PC-3 (cell line): ENCODE results near the gene FBXL5. TPM values are rescaled to one million over a fixed set of nuclear protein-coding genes. Genes with fewer than 3 reads are reported as not detected.

Source experiments
- ATAC-seq: fragments of 200-7000 bp; cut with Tn5 transposase; 2 replicates; pipeline ENCODE4 v1.9.1; 2020; ENCODE audit warnings: mild to moderate bottlenecking, moderate library complexity
- BruUV-seq: library from RNA; stranded (reverse); fragments of 400-500 nt; replicated peaks from 2 replicates; lab custom pipeline; 2021; lab: Mats Ljungman, UMichigan
- CTCF ChIA-PET: fragments of 300-600 bp; sonication (Branson Sonifier 250); formaldehyde crosslinking; loops from one replicate; lab custom pipeline; 2022; ENCODE audit warnings: antibody characterized with exemption; lab: Charles Lee
- POLR2A ChIA-PET: fragments of 300-600 bp; sonication (Branson Sonifier 250); formaldehyde crosslinking; loops from one replicate; lab custom pipeline; 2022; ENCODE audit warnings: antibody characterized with exemption; ENCODE audit not compliant: unreplicated experiment; lab: Charles Lee
- DNase-seq: peaks from one replicate; pipeline ENCODE4 v3.0.0-alpha.2; 2015
- H2AFZ ChIP-seq: fragments of 300-600 bp; sonication (generic); 2 replicates; pipeline ENCODE4 v1.6.0; 2016; ENCODE audit warnings: antibody characterized with exemption, low read length
- H3F3A ChIP-seq: fragments of 300-600 bp; sonication (generic); one replicate; pipeline ENCODE4 v1.6.0; 2017; ENCODE audit warnings: antibody characterized with exemption, low read length, control low read depth, mild to moderate bottlenecking; ENCODE audit not compliant: unreplicated experiment
- H3K27ac ChIP-seq: fragments of 300-600 bp; sonication (generic); 2 replicates; pipeline ENCODE4 v1.5.1; 2016; ENCODE audit warnings: mild to moderate bottlenecking, low read length
- H3K27me3 ChIP-seq: fragments of 300-600 bp; sonication (generic); 2 replicates; pipeline ENCODE4 v1.6.1; 2016; ENCODE audit warnings: low read length, mixed read lengths
- H3K36me3 ChIP-seq: fragments of 300-600 bp; sonication (generic); 2 replicates; pipeline ENCODE4 v1.6.1; 2016; ENCODE audit warnings: low read depth, mixed run types, low read length, mixed read lengths
- H3K4me1 ChIP-seq: fragments of 300-600 bp; sonication (generic); 2 replicates; pipeline ENCODE4 v1.5.1; 2016; ENCODE audit warnings: low read length; ENCODE audit not compliant: insufficient read depth
- H3K4me2 ChIP-seq: fragments of 300-600 bp; sonication (generic); 2 replicates; pipeline ENCODE4 v1.6.0; 2016; ENCODE audit warnings: low read length
- H3K4me3 ChIP-seq: fragments of 300-600 bp; sonication (generic); 2 replicates; pipeline ENCODE4 v1.5.1; 2016; ENCODE audit warnings: mild to moderate bottlenecking, low read length, mixed read lengths
- H3K79me2 ChIP-seq: fragments of 300-600 bp; sonication (generic); 2 replicates; pipeline ENCODE4 v1.6.1; 2017; ENCODE audit warnings: low read length, mixed read lengths
- H3K9ac ChIP-seq: fragments of 300-600 bp; sonication (generic); 2 replicates; pipeline ENCODE4 v1.6.0; 2016; ENCODE audit warnings: mild to moderate bottlenecking, low read length
- H3K9me2 ChIP-seq: fragments of 300-600 bp; sonication (generic); replicated peaks from 2 replicates; pipeline ENCODE4 v1.6.1; 2016; ENCODE audit warnings: mixed run types, low read length, mixed read lengths
- H3K9me3 ChIP-seq: fragments of 300-600 bp; sonication (generic); 2 replicates; pipeline ENCODE4 v1.6.1; 2016; ENCODE audit warnings: low read length, mixed read lengths
- H4K20me1 ChIP-seq: fragments of 300-600 bp; sonication (generic); 2 replicates; pipeline ENCODE4 v1.6.1; 2016; ENCODE audit warnings: low read length, mixed read lengths
- CTCF ChIP-seq: fragments of 300-600 bp; sonication (generic); conservative IDR thresholded peaks from 2 replicates; pipeline ENCODE4 v1.5.1; 2017; ENCODE audit warnings: antibody characterized with exemption, low read depth, mild to moderate bottlenecking, low read length
- EZH2 ChIP-seq: fragments of 300-600 bp; sonication (generic); IDR thresholded peaks from one replicate; pipeline ENCODE4 v1.6.1; 2017; ENCODE audit warnings: antibody characterized with exemption, mild to moderate bottlenecking, low read length; ENCODE audit not compliant: unreplicated experiment
- EZH2phosphoT487 ChIP-seq: fragments of 300-600 bp; sonication (generic); IDR thresholded peaks from 2 replicates; pipeline ENCODE4 v1.6.1; 2018; ENCODE audit warnings: mild to moderate bottlenecking, antibody characterized with exemption, low read length, borderline replicate concordance
- intact Hi-C: fragments of 100-400 bp; cut with micrococcal nuclease; formaldehyde crosslinking; loops from 2 replicates; pipeline ENCODE4 v1.9.0; 2023
- total RNA-seq: library from RNA; depleted of rRNA; stranded (reverse); fragments of >200 nt; gene quantifications from 2 replicates; pipeline ENCODE4 v1.2.3, GENCODE V29; 2014

The FBXL5 gene
- total RNA-seq, 1 experiment from 2014 or later = 42.4 TPM

DNA sequence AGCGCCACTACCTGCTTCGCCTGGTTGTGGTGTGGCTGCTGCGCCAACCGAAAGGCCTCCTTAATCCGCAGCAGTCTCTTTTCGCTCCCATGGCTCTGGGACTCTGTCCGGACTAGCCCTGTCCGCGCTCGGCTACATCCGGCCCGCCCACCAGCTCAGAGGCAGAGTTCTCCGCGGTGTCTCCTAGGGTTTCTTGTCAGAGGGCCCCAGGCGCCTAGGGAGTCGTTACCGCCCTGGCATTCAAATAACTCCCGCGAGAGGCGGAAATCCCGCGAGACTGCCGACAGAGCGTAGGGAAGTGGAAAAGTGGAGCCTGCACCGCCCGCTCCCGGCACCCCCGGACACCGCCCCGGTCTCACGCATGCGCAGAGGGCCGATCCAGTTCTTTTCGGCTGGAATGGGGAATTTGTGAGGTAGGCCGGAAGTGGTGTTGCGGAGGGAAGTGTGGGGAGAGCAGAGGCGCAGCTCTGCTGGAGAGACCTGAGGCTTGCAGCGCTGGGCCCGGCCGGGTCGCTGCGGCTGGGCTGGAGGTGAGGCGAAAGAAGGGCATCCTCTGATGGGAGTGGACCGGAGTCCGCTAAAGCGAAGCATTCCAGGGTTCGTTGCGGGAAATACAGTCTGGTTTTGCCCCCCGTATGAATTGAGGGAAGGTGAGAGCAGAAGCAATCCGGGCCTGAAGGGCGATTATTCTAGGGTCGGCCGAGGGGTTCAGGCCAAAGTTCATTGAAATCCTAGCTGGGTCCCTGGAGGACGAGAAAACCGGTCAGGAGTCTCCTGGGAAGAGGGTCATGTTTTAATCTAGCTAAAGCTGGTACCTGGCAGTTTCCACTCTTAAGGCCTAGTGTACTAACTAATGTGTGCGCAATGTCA is 26.4 kb upstream of the FBXL5 start, which contains the start of gene FAM200B:
FAM200B (plus strand) TSS at position 456 of the 870 bp plus-strand sequence. CDS start 5,151 bp downstream, outside the sequence.
- no peak for TF ChIP-seq EZH2phosphoT487
- no peak for TF ChIP-seq EZH2
- TF ChIP-seq CTCF = no peak
- Histone ChIP-seq H3K9me3 (no peaks in the 10 kb centered on the region), H3K27ac (peak within 1 kb of the TSS; percentile 85), H3K9ac (peak within 1 kb of the TSS; percentile 96), H3K36me3 (peaks cover 16% of the 10 kb centered on the region), H3K4me2 (peak within 1 kb of the TSS; percentile 98), H3K27me3 (no peaks in the 10 kb centered on the region), H3K9me2 (no peaks in the 10 kb centered on the region), H3F3A (no peaks in the 10 kb centered on the region), H3K4me3 (peak within 1 kb of the TSS; percentile 98), H2AFZ (peak within 1 kb of the TSS; percentile 78), H3K79me2 (peaks cover 87% of the 10 kb centered on the region), H3K4me1 (peaks cover 51% of the 10 kb centered on the region), H4K20me1 (no peaks in the 10 kb centered on the region)
- BruUV-seq = TSS peak; percentile 80
- POLR2A ChIA-PET = interaction anchor here (0.6 to 0.7 kb wide), 3 partner anchors 58 to 181 kb away, joined by 3 to 5 read pairs (median 3); no protein-coding TSS in a partner anchor
- ATAC-seq = peak; percentile 92
- CTCF ChIA-PET = no interaction called here
- intact Hi-C loops = loop anchor here (1.0 to 2.0 kb wide), 2 partner anchors 17 to 27 kb away; no protein-coding TSS in a partner anchor
- DNase-seq = peak; percentile 99

- peak overlapping the region; percentile 96 for H3K9ac ChIP-seq
- H3K27ac ChIP-seq = peak overlapping the region; percentile 85
- H2AFZ ChIP-seq = peak overlapping the region; percentile 78
- no peak for DNase-seq
- H3K36me3 ChIP-seq = peaks cover 10% of the 10 kb centered on the region; the same call in 1 of the 2 replicates
- H3K27me3 ChIP-seq = no peaks in the 10 kb centered on the region
- CTCF ChIA-PET = no interaction called here
- peak overlapping the region; percentile 98 for H3K4me2 ChIP-seq
- no peak for ATAC-seq
- H3K9me2 ChIP-seq = no peaks in the 10 kb centered on the region
- no peaks in the 10 kb centered on the region for H3K9me3 ChIP-seq
- no peak for TF ChIP-seq CTCF
- TF ChIP-seq EZH2 = no peak
- TF ChIP-seq EZH2phosphoT487 = no peak
- H3K4me1 ChIP-seq = peaks cover 53% of the 10 kb centered on the region
- no peaks in the 10 kb centered on the region for H3F3A ChIP-seq
- POLR2A ChIA-PET = no interaction called here
- intact Hi-C loops = loop anchor here (1.0 to 2.0 kb wide), 2 partner anchors 16 to 27 kb away; no protein-coding TSS in a partner anchor
- no TSS peak for BruUV-seq
- H4K20me1 ChIP-seq = no peaks in the 10 kb centered on the region
- H3K79me2 ChIP-seq = peaks cover 93% of the 10 kb centered on the region
- H3K4me3 ChIP-seq = peak overlapping the region; percentile 98
These were observed 25.9 kb upstream of the FBXL5 start for GRCh38 chr4:15681067-15681371.
